K562 (cell line): ENCODE measurements around the gene HACL1. TPM values are rescaled to one million over a fixed set of nuclear protein-coding genes. Genes with fewer than 3 reads are reported as not detected.
A peak's percentile ranks its signal among the peaks of the same experiment; 100 is the strongest.

Source experiments
- ARID3A ChIP-seq: IDR thresholded peaks from 2 replicates; pipeline ENCODE4 v1.6.1; 2012; ENCODE audit warnings: low read depth, low read length, improper control_type of control experiment, borderline replicate concordance
- CHD1 ChIP-seq: fragments of 200-600 bp; sonication (generic); IDR thresholded peaks from one replicate; pipeline ENCODE4 v1.6.1; 2012; ENCODE audit warnings: mild to moderate bottlenecking, moderate library complexity, low read length, inconsistent platforms
- CREM ChIP-seq: IDR thresholded peaks from 2 replicates; pipeline ENCODE4 v1.6.1; 2014; ENCODE audit warnings: antibody characterized with exemption, low read depth
- CTBP1 ChIP-seq: fragments of 450-650 bp; IDR thresholded peaks from 2 replicates; pipeline ENCODE4 v1.6.1; 2016; ENCODE audit warnings: borderline replicate concordance
- FOXP1 ChIP-seq: sonication (generic); formaldehyde crosslinking; IDR thresholded peaks from 2 replicates; pipeline ENCODE4 v1.8.0; 2022; ENCODE audit warnings: mild to moderate bottlenecking, missing genetic modification reagents
- HLTF ChIP-seq: fragments of 450-650 bp; IDR thresholded peaks from 2 replicates; pipeline ENCODE4 v1.6.1; 2016
- HMGXB4 ChIP-seq: sonication (generic); formaldehyde crosslinking; IDR thresholded peaks from 2 replicates; pipeline ENCODE4 v1.8.1; 2023; ENCODE audit warnings: mild to moderate bottlenecking, missing genetic modification reagents
- ILK ChIP-seq: fragments of 450-650 bp; IDR thresholded peaks from 2 replicates; pipeline ENCODE4 v1.6.1; 2016; ENCODE audit warnings: missing genetic modification characterization, low read depth, mild to moderate bottlenecking, missing compliant biosample characterization, moderate library complexity, borderline replicate concordance
- KHSRP ChIP-seq: fragments of 450-650 bp; IDR thresholded peaks from 2 replicates; pipeline ENCODE4 v1.6.1; 2017
- LCOR ChIP-seq: sonication (generic); formaldehyde crosslinking; IDR thresholded peaks from 2 replicates; pipeline ENCODE4 v1.8.0; 2022; ENCODE audit warnings: mild to moderate bottlenecking, missing genetic modification reagents
- MAFG ChIP-seq: fragments of 450-650 bp; conservative IDR thresholded peaks from 2 replicates; pipeline ENCODE4 v1.6.1; 2016; ENCODE audit warnings: missing genetic modification characterization, missing compliant biosample characterization
- MECOM ChIP-seq: fragments of 250-450 bp; sonication (Bioruptor Pico); IDR thresholded peaks from 2 replicates; pipeline ENCODE4 v1.8.0; 2022; ENCODE audit warnings: inconsistent platforms
- MTA3 ChIP-seq: fragments of 450-650 bp; formaldehyde crosslinking; IDR thresholded peaks from 2 replicates; pipeline ENCODE4 v1.6.1; 2017; ENCODE audit warnings: mild to moderate bottlenecking, borderline replicate concordance
- NBN ChIP-seq: fragments of 450-650 bp; IDR thresholded peaks from 2 replicates; pipeline ENCODE4 v1.6.1; 2016; ENCODE audit warnings: low read depth, mild to moderate bottlenecking
- POLR2B ChIP-seq: fragments of 450-650 bp; IDR thresholded peaks from 2 replicates; pipeline ENCODE4 v1.6.1; 2018; ENCODE audit warnings: low read depth; ENCODE audit not compliant: partially characterized antibody
- RNF2 ChIP-seq: sonication (generic); IDR thresholded peaks from 2 replicates; pipeline ENCODE4 v1.6.1; 2016
- TAF7 ChIP-seq: fragments of 450-650 bp; IDR thresholded peaks from 2 replicates; pipeline ENCODE4 v1.6.1; 2016; ENCODE audit warnings: missing genetic modification characterization, missing compliant biosample characterization
- ZNF140 ChIP-seq: fragments of 250-450 bp; sonication (Bioruptor Pico); IDR thresholded peaks from 2 replicates; pipeline ENCODE4 v1.8.0; 2021; ENCODE audit warnings: moderate library complexity, mild to moderate bottlenecking, inconsistent platforms
- ZNF512 ChIP-seq: IDR thresholded peaks from 2 replicates; pipeline ENCODE4 v1.6.1; 2016; ENCODE audit warnings: missing genetic modification characterization, missing compliant biosample characterization
- ZNF699 ChIP-seq: fragments of 250-450 bp; sonication (Bioruptor Pico); IDR thresholded peaks from 2 replicates; pipeline ENCODE4 v1.8.0; 2021; ENCODE audit warnings: mild to moderate bottlenecking, moderate library complexity; ENCODE audit not compliant: insufficient replicate concordance
- polyA plus RNA-seq, 8 experiments: library from polyadenylated mRNA; depleted of rRNA in 4 of 8; stranded (reverse) in 5 of 8; unstranded in 3 of 8; fragments of >200 nt; fragmentation: Nextera tagmentation in 2 of 8; fragmentation: Illumina TruSeq in 1 of 8; extraction: Ambion mirVana in 2 of 8; extraction: Trizol in 1 of 8; gene quantifications; 2 replicates each; pipeline versions ENCODE4 v1.2.1 to v1.2.3, GENCODE V29; 2011 to 2014; ENCODE audit warnings: inconsistent platforms in 1 of 8, missing spikeins in 1 of 8
- total RNA-seq, 7 experiments: library from RNA; depleted of rRNA in 6 of 7; stranded (reverse); fragments of >200 nt in 6 of 7; fragmentation: Illumina TruSeq in 2 of 7; extraction: Trizol in 2 of 7; gene quantifications; 2 replicates each; pipeline versions ENCODE4 v1.2.1 to v1.2.3, GENCODE V29; 2011 to 2021; ENCODE audit warnings: low replicate concordance in 1 of 7
- TF ChIP-seq, protein P1 (sequence below): fragments of 450-650 bp; IDR thresholded peaks from 2 replicates; pipeline ENCODE4 v1.7.0; 2016; ENCODE audit warnings: borderline replicate concordance
- TF ChIP-seq, protein P2 (sequence below): sonication (generic); formaldehyde crosslinking; IDR thresholded peaks from 2 replicates; pipeline ENCODE4 v1.5.0; 2020; ENCODE audit warnings: missing genetic modification reagents
- TF ChIP-seq, protein P3 (sequence below): fragments of 450-650 bp; formaldehyde crosslinking; IDR thresholded peaks from 2 replicates; pipeline ENCODE4 v1.4.0; 2020; ENCODE audit warnings: mild to moderate bottlenecking, moderate library complexity

The HACL1 gene
- total and polyA plus RNA-seq, 9 of the 15 experiments (the other 6 are each of a cell fraction or from before 2014, with no cell fraction given) = 18.9 to 61.5 (median 30.5) TPM

DNA sequence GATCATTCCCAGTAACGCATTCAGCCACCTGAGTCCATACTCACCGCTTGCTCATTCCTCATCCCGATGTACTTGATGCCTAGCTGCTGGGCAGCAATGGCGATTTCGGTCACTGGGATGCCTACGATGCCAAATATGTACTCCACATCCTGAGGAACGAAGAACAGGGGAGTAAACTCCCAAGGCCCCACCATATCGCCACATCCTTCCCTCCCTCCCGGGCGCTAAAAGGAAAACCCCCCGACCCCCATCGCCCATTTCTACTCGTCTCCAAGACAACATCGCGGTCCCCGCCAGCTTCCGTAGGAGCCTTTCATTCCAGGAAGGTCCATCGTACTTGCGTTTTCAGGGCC lies 347 bp downstream of the HACL1 start (continued):
- TF ChIP-seq, protein P1, sequence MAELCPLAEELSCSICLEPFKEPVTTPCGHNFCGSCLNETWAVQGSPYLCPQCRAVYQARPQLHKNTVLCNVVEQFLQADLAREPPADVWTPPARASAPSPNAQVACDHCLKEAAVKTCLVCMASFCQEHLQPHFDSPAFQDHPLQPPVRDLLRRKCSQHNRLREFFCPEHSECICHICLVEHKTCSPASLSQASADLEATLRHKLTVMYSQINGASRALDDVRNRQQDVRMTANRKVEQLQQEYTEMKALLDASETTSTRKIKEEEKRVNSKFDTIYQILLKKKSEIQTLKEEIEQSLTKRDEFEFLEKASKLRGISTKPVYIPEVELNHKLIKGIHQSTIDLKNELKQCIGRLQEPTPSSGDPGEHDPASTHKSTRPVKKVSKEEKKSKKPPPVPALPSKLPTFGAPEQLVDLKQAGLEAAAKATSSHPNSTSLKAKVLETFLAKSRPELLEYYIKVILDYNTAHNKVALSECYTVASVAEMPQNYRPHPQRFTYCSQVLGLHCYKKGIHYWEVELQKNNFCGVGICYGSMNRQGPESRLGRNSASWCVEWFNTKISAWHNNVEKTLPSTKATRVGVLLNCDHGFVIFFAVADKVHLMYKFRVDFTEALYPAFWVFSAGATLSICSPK = 0 out of 2 replicates have a peak, but pooled peaks have one; percentile 60
- TF ChIP-seq POLR2B = no peak
- TF ChIP-seq ILK (tag) = no peak
- TF ChIP-seq HLTF = no peak
- no peak for TF ChIP-seq MECOM
- TF ChIP-seq ZNF699 (CRISPR knock-in tag) = no peak
- TF ChIP-seq HMGXB4 (CRISPR knock-in tag) = no peak
- TF ChIP-seq, protein P2, sequence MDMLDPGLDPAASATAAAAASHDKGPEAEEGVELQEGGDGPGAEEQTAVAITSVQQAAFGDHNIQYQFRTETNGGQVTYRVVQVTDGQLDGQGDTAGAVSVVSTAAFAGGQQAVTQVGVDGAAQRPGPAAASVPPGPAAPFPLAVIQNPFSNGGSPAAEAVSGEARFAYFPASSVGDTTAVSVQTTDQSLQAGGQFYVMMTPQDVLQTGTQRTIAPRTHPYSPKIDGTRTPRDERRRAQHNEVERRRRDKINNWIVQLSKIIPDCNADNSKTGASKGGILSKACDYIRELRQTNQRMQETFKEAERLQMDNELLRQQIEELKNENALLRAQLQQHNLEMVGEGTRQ (CRISPR knock-in tag) = no peak
- no peak for TF ChIP-seq KHSRP
- no peak for TF ChIP-seq FOXP1 (CRISPR knock-in tag)
- TF ChIP-seq MTA3 = no peak
- no peak for TF ChIP-seq NBN
- no peak for TF ChIP-seq CTBP1
- TF ChIP-seq CREM = no peak
- peak; percentile 44 for TF ChIP-seq CHD1
- no peak for TF ChIP-seq ZNF512
- no peak for TF ChIP-seq ZNF140 (CRISPR knock-in tag)
- no peak for TF ChIP-seq ARID3A
- TF ChIP-seq TAF7 = no peak
- TF ChIP-seq RNF2 = no peak
- TF ChIP-seq LCOR = no peak
- TF ChIP-seq, protein P3, sequence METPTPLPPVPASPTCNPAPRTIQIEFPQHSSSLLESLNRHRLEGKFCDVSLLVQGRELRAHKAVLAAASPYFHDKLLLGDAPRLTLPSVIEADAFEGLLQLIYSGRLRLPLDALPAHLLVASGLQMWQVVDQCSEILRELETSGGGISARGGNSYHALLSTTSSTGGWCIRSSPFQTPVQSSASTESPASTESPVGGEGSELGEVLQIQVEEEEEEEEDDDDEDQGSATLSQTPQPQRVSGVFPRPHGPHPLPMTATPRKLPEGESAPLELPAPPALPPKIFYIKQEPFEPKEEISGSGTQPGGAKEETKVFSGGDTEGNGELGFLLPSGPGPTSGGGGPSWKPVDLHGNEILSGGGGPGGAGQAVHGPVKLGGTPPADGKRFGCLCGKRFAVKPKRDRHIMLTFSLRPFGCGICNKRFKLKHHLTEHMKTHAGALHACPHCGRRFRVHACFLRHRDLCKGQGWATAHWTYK = no peak
- no peak for TF ChIP-seq MAFG (tag)
